ENCODE results near the gene F7.
"Not testable (repeated sequence)": the region's sequence is repeated elsewhere in the genome, so short reads cannot be mapped to it uniquely, and the experiment has no call there.

GRCh38 chr13:113108521-113108920 is 2.9 kb downstream of the F7 start:
- not testable (repeated sequence) for TF ChIP-seq CTCF (IDR thresholded peaks at IDR 0.05; ENCODE audit: low read depth, low read length, poor library complexity, severe bottlenecking); EZH2phosphoT487 (IDR thresholded peaks at IDR 0.05; ENCODE audit: borderline replicate concordance, low read length)

Measured in DOHH2 (cell line).